Mesendoderm (in vitro differentiated cells): Measurements from ENCODE around the gene CEP104.

Experiments
- DNase-seq: peaks from one replicate; pipeline ENCODE4 v3.0.0; 2013
- H2AK5ac ChIP-seq: 2 replicates; pipeline ENCODE4 v1.6.1; 2013; ENCODE audit warnings: low read length, inconsistent platforms
- H2BK120ac ChIP-seq: 2 replicates; pipeline ENCODE4 v1.6.1; 2013; ENCODE audit warnings: low read depth, mild to moderate bottlenecking, low read length, moderate library complexity, mixed read lengths
- H2BK15ac ChIP-seq: replicated peaks from 2 replicates; pipeline ENCODE4 v1.6.1; 2013; ENCODE audit warnings: low read depth, mild to moderate bottlenecking, moderate library complexity
- H2BK5ac ChIP-seq: 2 replicates; pipeline ENCODE4 v1.6.1; 2013; ENCODE audit warnings: low read length, inconsistent platforms
- H3K18ac ChIP-seq: 2 replicates; pipeline ENCODE4 v1.6.1; 2013; ENCODE audit warnings: mild to moderate bottlenecking, low read length, mixed read lengths
- H3K23ac ChIP-seq: one replicate; pipeline ENCODE4 v1.6.1; 2013; ENCODE audit warnings: low read length
- H3K27ac ChIP-seq: 2 replicates; pipeline ENCODE4 v1.5.1; 2013; ENCODE audit warnings: low read depth, mild to moderate bottlenecking, inconsistent platforms, low read length, moderate library complexity
- H3K27me3 ChIP-seq: 2 replicates; pipeline ENCODE4 v1.6.1; 2013; ENCODE audit warnings: low read length, control low read depth, mild to moderate bottlenecking, inconsistent platforms; ENCODE audit not compliant: insufficient read depth, poor library complexity
- H3K36me3 ChIP-seq: 2 replicates; pipeline ENCODE4 v1.6.1; 2013; ENCODE audit warnings: low read length, inconsistent platforms; ENCODE audit not compliant: control insufficient read depth, insufficient read depth
- H3K4ac ChIP-seq: one replicate; pipeline ENCODE4 v1.6.1; 2013; ENCODE audit warnings: low read depth, mild to moderate bottlenecking, low read length, moderate library complexity
- H3K4me1 ChIP-seq: 2 replicates; pipeline ENCODE4 v1.6.1; 2013; ENCODE audit warnings: low read depth, low read length, inconsistent platforms; ENCODE audit not compliant: control insufficient read depth
- H3K4me2 ChIP-seq: 2 replicates; pipeline ENCODE4 v1.6.1; 2013; ENCODE audit warnings: low read length
- H3K4me3 ChIP-seq: 2 replicates; pipeline ENCODE4 v1.5.1; 2013; ENCODE audit warnings: mild to moderate bottlenecking, low read length
- H3K56ac ChIP-seq: one replicate; pipeline ENCODE4 v1.6.1; 2013; ENCODE audit warnings: low read length
- H3K79me1 ChIP-seq: 2 replicates; pipeline ENCODE4 v1.6.1; 2013; ENCODE audit warnings: low read length, inconsistent platforms
- H3K79me2 ChIP-seq: 2 replicates; pipeline ENCODE4 v1.6.1; 2013; ENCODE audit warnings: mild to moderate bottlenecking, low read length; ENCODE audit not compliant: control insufficient read depth, insufficient read depth
- H3K9ac ChIP-seq: 2 replicates; pipeline ENCODE4 v1.6.1; 2013; ENCODE audit warnings: low read length, inconsistent platforms
- H4K5ac ChIP-seq: one replicate; pipeline ENCODE4 v1.6.1; 2013; ENCODE audit warnings: low read length
- H4K8ac ChIP-seq: one replicate; pipeline ENCODE4 v1.6.1; 2013; ENCODE audit warnings: low read depth, mild to moderate bottlenecking, control low read depth, low read length, moderate library complexity
- WGBS: extraction: QIAGEN DNeasy Blood & Tissue Kit; methylation state at CpG from one replicate; pipeline ENCODE4 v1.1.7; 2013; ENCODE audit warnings: low lambda C conversion rate, missing lambda C conversion rate; ENCODE audit not compliant: insufficient coverage; ENCODE audit errors: extremely low coverage; 5-methylcytosine and 5-hydroxymethylcytosine counted together

CEP104 gene

GRCh38 chr1:3904006-3904842 lies 47.2 kb upstream of the CEP104 start:
- no peak for DNase-seq
- Histone ChIP-seq H3K36me3 (no peaks in the 10 kb centered on the region), H3K9ac (no peak overlapping the region), H2BK15ac (no peak overlapping the region), H3K56ac (no peak overlapping the region), H2AK5ac (no peak overlapping the region), H3K79me1 (peaks cover 5% of the 10 kb centered on the region), H4K5ac (no peak overlapping the region), H4K8ac (no peak overlapping the region), H2BK5ac (no peak overlapping the region), H3K4ac (no peak overlapping the region), H3K4me2 (no peak overlapping the region), H3K18ac (no peak overlapping the region), H3K27me3 (no peaks in the 10 kb centered on the region), H3K23ac (no peak overlapping the region), H3K79me2 (peaks cover 7% of the 10 kb centered on the region), H3K4me3 (no peak overlapping the region), H3K27ac (no peak overlapping the region), H2BK120ac (no peak overlapping the region), H3K4me1 (no peaks in the 10 kb centered on the region)
- WGBS: no CpG with 5 or more reads among the region's 24 CpGs

- no peaks in the 10 kb centered on the region for H3K4me1 ChIP-seq
- no peak overlapping the region for H2BK5ac ChIP-seq
- no peak overlapping the region for H3K18ac ChIP-seq
- H2BK120ac ChIP-seq: no peak overlapping the region
- no peaks in the 10 kb centered on the region for H3K27me3 ChIP-seq
- H3K23ac ChIP-seq: no peak overlapping the region
- no peaks in the 10 kb centered on the region for H3K36me3 ChIP-seq
- H3K4ac ChIP-seq: no peak overlapping the region
- H4K8ac ChIP-seq: no peak overlapping the region
- no peak overlapping the region for H3K4me3 ChIP-seq
- no peak overlapping the region for H3K27ac ChIP-seq
- no peak overlapping the region for H3K9ac ChIP-seq
- H3K79me2 ChIP-seq: peaks cover 12% of the 10 kb centered on the region
- no peak overlapping the region for H2BK15ac ChIP-seq
- no peak overlapping the region for H2AK5ac ChIP-seq
- WGBS: no CpG with 5 or more reads among the region's 16 CpGs
- no peak overlapping the region for H4K5ac ChIP-seq
- no peak for DNase-seq
- H3K79me1 ChIP-seq: peaks cover 5% of the 10 kb centered on the region
- no peak overlapping the region for H3K4me2 ChIP-seq
- H3K56ac ChIP-seq: no peak overlapping the region
These were observed 46.4 kb upstream of the CEP104 start for GRCh38 chr1:3903141-3904005.

- Histone ChIP-seq H2AK5ac (no peak overlapping the region), H2BK15ac (no peak overlapping the region), H4K8ac (no peak overlapping the region), H2BK5ac (no peak overlapping the region), H4K5ac (no peak overlapping the region), H3K36me3 (no peaks in the 10 kb centered on the region), H3K56ac (no peak overlapping the region), H3K4me2 (no peak overlapping the region), H3K79me2 (peaks cover 19% of the 10 kb centered on the region), H3K18ac (no peak overlapping the region), H3K79me1 (peaks cover 5% of the 10 kb centered on the region), H3K27me3 (no peaks in the 10 kb centered on the region), H2BK120ac (no peak overlapping the region), H3K4me1 (no peaks in the 10 kb centered on the region), H3K23ac (no peak overlapping the region), H3K4me3 (no peak overlapping the region), H3K4ac (no peak overlapping the region), H3K9ac (no peak overlapping the region), H3K27ac (no peak overlapping the region)
- DNase-seq: no peak
- no CpG with 5 or more reads among the region's 10 CpGs for WGBS
These were observed 45.6 kb upstream of the CEP104 start for GRCh38 chr1:3902571-3903091.

GRCh38 chr1:3902111-3902511 lies 45.1 kb upstream of the CEP104 start:
- no peaks in the 10 kb centered on the region for H3K36me3 ChIP-seq
- no CpG with 5 or more reads among the region's 15 CpGs for WGBS
- H3K79me2 ChIP-seq: peaks cover 21% of the 10 kb centered on the region
- no peak overlapping the region for H3K56ac ChIP-seq
- H3K4ac ChIP-seq: no peak overlapping the region
- H3K4me2 ChIP-seq: no peak overlapping the region
- no peak overlapping the region for H4K8ac ChIP-seq
- no peak overlapping the region for H3K27ac ChIP-seq
- no peak overlapping the region for H2AK5ac ChIP-seq
- no peak overlapping the region for H3K23ac ChIP-seq
- no peak overlapping the region for H3K4me3 ChIP-seq
- H3K27me3 ChIP-seq: no peaks in the 10 kb centered on the region
- H3K79me1 ChIP-seq: peaks cover 5% of the 10 kb centered on the region
- no peak overlapping the region for H3K18ac ChIP-seq
- DNase-seq: no peak
- H2BK5ac ChIP-seq: no peak overlapping the region
- no peak overlapping the region for H3K9ac ChIP-seq
- H3K4me1 ChIP-seq: no peaks in the 10 kb centered on the region
- H4K5ac ChIP-seq: no peak overlapping the region
- no peak overlapping the region for H2BK15ac ChIP-seq
- H2BK120ac ChIP-seq: no peak overlapping the region

GRCh38 chr1:3900969-3901529 lies 44.0 kb upstream of the CEP104 start:
- peak overlapping the region; percentile 68 for H3K4me3 ChIP-seq
- H3K18ac ChIP-seq: peak overlapping the region; percentile 93
- H3K79me2 ChIP-seq: peaks cover 31% of the 10 kb centered on the region
- peak overlapping the region; percentile 85 for H2BK5ac ChIP-seq
- H2BK120ac ChIP-seq: peak overlapping the region; percentile 50
- peak overlapping the region; percentile 97 for H3K56ac ChIP-seq
- H2BK15ac ChIP-seq: no peak overlapping the region
- WGBS: no CpG with 5 or more reads among the region's 51 CpGs
- H3K4ac ChIP-seq: peak overlapping the region; percentile 94
- no peak overlapping the region for H2AK5ac ChIP-seq
- peak overlapping the region; percentile 74 for H3K4me2 ChIP-seq
- H4K5ac ChIP-seq: no peak overlapping the region
- H3K27ac ChIP-seq: peak overlapping the region; percentile 93
- H3K9ac ChIP-seq: peak overlapping the region; percentile 99
- peaks cover 10% of the 10 kb centered on the region for H3K79me1 ChIP-seq
- H4K8ac ChIP-seq: no peak overlapping the region
- H3K36me3 ChIP-seq: no peaks in the 10 kb centered on the region
- peak; percentile 97 for DNase-seq
- H3K23ac ChIP-seq: no peak overlapping the region
- H3K27me3 ChIP-seq: no peaks in the 10 kb centered on the region
- H3K4me1 ChIP-seq: no peaks in the 10 kb centered on the region
